Breast epithelium (tissue), 4 donors: ENCODE data around the gene PCDHGA3. TPM values are rescaled to one million over a fixed set of nuclear protein-coding genes. Genes with fewer than 3 reads are reported as not detected.

ENCODE experiments used
- DNase-seq, 2 donors: peaks; one replicate each; pipeline ENCODE4 v3.0.0-alpha.2; 2019; ENCODE audit warnings: low spot score in 2 of 2
- H3K27ac ChIP-seq, 2 donors: fragments of 200-600 bp; sonication (generic) in 1 of 2; one replicate each; pipeline ENCODE4 v1.5.1; 2016 to 2019; ENCODE audit warnings: mild to moderate bottlenecking in 1 of 2
- H3K27me3 ChIP-seq, 2 donors: fragments of 200-600 bp; sonication (generic) in 1 of 2; one replicate each; pipeline versions ENCODE4 v1.5.1 to v1.6.0; 2017 to 2019; ENCODE audit warnings: control low read depth in 1 of 2, mild to moderate bottlenecking in 1 of 2
- H3K36me3 ChIP-seq: fragments of 200-600 bp; one replicate; pipeline ENCODE4 v1.5.1; 2019
- H3K4me1 ChIP-seq, 2 donors: fragments of 200-600 bp; sonication (generic); one replicate each; pipeline ENCODE4 v1.5.1; 2016 to 2019; ENCODE audit warnings: control low read depth in 1 of 2
- H3K4me3 ChIP-seq, 3 donors: fragments of 200-600 bp; sonication (generic); 1 replicate in 2 of 3; 2 replicates in 1 of 3; pipeline ENCODE4 v1.5.1; 2016 to 2019; ENCODE audit warnings: mild to moderate bottlenecking in 3 of 3, moderate library complexity in 2 of 3
- H3K9me3 ChIP-seq, 2 donors: fragments of 200-600 bp; sonication (generic) in 1 of 2; one replicate each; pipeline ENCODE4 v1.5.1; 2016 to 2019; ENCODE audit warnings: control low read depth in 1 of 2
- POLR2A ChIP-seq: fragments of 450-650 bp; IDR thresholded peaks from one replicate; pipeline ENCODE4 v1.6.1; 2016; ENCODE audit warnings: antibody characterized with exemption, mild to moderate bottlenecking, moderate library complexity
- POLR2AphosphoS5 ChIP-seq, 3 donors: sonication (generic); formaldehyde crosslinking; IDR thresholded peaks; one replicate each; pipeline ENCODE4 v1.6.1; 2017; ENCODE audit warnings: antibody characterized with exemption in 3 of 3
- intact Hi-C: fragments of 100-400 bp; cut with DNase I; formaldehyde crosslinking; loops from one replicate; pipeline ENCODE4 v1.15.1; 2023; ENCODE audit warnings: low total_unique reads
- total RNA-seq, 3 donors: library from RNA; depleted of rRNA; stranded (reverse); fragments of >200 nt; gene quantifications; one replicate each; pipeline ENCODE4 v1.1.0, GENCODE V29; 2016
- TF ChIP-seq, protein P1 (sequence below), 3 donors: fragments of 450-650 bp; IDR thresholded peaks; one replicate each; pipeline ENCODE4 v1.5.1; 2016 to 2017; ENCODE audit warnings: antibody characterized with exemption in 3 of 3, mild to moderate bottlenecking in 3 of 3, moderate library complexity in 3 of 3

Gene PCDHGA3
- total RNA-seq, 3 donors from 2014 or later = 4.3 to 5.9 (median 5.0) TPM

DNA sequence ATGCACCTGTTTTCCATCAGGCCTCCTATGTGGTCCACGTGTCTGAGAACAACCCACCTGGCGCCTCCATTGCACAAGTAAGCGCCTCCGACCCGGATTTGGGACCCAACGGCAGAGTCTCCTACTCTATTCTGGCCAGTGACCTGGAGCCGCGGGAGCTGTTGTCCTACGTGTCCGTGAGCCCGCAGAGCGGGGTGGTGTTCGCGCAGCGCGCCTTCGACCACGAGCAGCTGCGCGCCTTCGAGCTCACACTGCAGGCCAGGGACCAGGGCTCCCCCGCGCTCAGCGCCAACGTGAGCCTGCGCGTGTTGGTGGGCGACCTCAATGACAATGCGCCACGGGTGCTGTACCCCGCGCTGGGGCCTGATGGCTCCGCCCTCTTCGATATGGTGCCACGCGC is 8.0 kb downstream of the PCDHGA3 start:
- intact Hi-C loops = no loop called here
- H3K36me3 ChIP-seq = no peaks in the 10 kb centered on the region
- peaks cover 0 to 3% of the 10 kb centered on the region in 2 donors for H3K27me3 ChIP-seq
- H3K27ac ChIP-seq = no peak overlapping the region
- H3K4me1 ChIP-seq = no peaks in the 10 kb centered on the region
- no peak for DNase-seq
- TF ChIP-seq POLR2AphosphoS5 (IDR thresholded peaks at IDR 0.05) (no peak), POLR2A (no peak)
- TF ChIP-seq, protein P1, sequence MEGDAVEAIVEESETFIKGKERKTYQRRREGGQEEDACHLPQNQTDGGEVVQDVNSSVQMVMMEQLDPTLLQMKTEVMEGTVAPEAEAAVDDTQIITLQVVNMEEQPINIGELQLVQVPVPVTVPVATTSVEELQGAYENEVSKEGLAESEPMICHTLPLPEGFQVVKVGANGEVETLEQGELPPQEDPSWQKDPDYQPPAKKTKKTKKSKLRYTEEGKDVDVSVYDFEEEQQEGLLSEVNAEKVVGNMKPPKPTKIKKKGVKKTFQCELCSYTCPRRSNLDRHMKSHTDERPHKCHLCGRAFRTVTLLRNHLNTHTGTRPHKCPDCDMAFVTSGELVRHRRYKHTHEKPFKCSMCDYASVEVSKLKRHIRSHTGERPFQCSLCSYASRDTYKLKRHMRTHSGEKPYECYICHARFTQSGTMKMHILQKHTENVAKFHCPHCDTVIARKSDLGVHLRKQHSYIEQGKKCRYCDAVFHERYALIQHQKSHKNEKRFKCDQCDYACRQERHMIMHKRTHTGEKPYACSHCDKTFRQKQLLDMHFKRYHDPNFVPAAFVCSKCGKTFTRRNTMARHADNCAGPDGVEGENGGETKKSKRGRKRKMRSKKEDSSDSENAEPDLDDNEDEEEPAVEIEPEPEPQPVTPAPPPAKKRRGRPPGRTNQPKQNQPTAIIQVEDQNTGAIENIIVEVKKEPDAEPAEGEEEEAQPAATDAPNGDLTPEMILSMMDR (IDR thresholded peaks at IDR 0.05) = no peak
- peaks cover 63 to 91% of the 10 kb centered on the region in 2 donors for H3K9me3 ChIP-seq
- peak overlapping the region in 1 of 3 donors; percentile 6 for H3K4me3 ChIP-seq

DNA sequence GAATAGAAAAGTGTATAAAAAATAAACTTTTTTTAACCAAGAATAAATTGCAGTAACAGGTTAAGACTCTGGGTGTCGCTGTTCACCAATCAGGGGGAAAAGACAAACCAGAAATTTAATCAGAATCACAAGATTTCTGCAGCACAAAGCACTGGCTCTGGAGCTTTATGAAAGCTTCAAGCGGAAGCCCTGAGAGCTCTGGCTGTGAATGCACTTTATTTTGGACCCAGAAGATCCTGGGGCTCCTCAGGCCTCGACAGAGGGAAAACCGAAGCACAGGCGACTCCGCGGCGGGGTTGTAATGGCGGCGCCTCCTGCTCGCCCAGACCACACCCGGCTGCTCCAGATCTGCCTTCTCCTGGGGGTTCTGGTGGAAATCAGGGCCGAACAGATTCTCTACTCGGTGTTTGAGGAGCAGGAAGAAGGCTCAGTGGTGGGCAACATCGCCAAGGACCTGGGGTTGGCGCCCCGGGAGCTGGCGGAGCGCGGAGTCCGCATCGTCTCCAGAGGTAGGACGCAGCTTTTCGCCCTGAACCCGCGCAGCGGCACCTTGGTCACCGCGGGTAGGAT is 11.4 kb downstream of the PCDHGA3 start, which contains the start of gene PCDHGA4:
TSS of gene PCDHGA4 (plus strand) at position 122 of the 570 bp plus-strand sequence. CDS start at position 209, 87 bp downstream.
- Histone ChIP-seq H3K4me1 (no peaks in the 10 kb centered on the region), H3K27ac (no peak within 1 kb of the TSS), H3K36me3 (no peaks in the 10 kb centered on the region), H3K27me3 (peaks cover 0 to 3% of the 10 kb centered on the region in 2 donors), H3K4me3 (peak within 1 kb of the TSS; percentile 20 to 47 (median 30)), H3K9me3 (peaks cover 74 to 96% of the 10 kb centered on the region in 2 donors)
- intact Hi-C loops = no loop called here
- TF ChIP-seq, protein P1 (IDR thresholded peaks at IDR 0.05) = peak in 1 of 3 donors; percentile 12
- TF ChIP-seq POLR2AphosphoS5 (IDR thresholded peaks at IDR 0.05) = no peak
- DNase-seq = no peak

DNA sequence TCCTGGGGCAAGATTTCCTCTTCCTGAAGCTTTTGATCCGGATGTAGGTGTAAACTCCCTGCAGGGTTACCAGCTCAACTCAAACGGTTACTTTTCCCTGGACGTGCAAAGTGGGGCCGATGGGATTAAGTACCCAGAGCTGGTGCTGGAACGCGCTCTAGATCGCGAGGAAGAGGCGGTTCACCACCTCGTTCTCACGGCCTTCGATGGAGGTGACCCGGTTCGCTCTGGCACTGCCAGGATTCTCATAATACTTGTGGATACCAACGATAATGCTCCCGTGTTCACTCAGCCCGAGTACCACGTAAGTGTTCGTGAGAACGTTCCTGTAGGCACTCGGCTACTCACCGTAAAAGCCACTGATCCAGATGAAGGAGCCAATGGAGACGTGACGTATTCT is 12.0 kb downstream of the PCDHGA3 start:
- intact Hi-C loops = no loop called here
- Histone ChIP-seq H3K27me3 (peaks cover 0 to 3% of the 10 kb centered on the region in 2 donors), H3K4me1 (no peaks in the 10 kb centered on the region), H3K36me3 (no peaks in the 10 kb centered on the region), H3K4me3 (peak overlapping the region in 1 of 3 donors; percentile 47), H3K9me3 (peaks cover 74 to 96% of the 10 kb centered on the region in 2 donors), H3K27ac (no peak overlapping the region)
- no peak for TF ChIP-seq POLR2A
- no peak for TF ChIP-seq POLR2AphosphoS5 (IDR thresholded peaks at IDR 0.05)
- TF ChIP-seq, protein P1 (IDR thresholded peaks at IDR 0.05) = no peak
- no peak for DNase-seq

DNA sequence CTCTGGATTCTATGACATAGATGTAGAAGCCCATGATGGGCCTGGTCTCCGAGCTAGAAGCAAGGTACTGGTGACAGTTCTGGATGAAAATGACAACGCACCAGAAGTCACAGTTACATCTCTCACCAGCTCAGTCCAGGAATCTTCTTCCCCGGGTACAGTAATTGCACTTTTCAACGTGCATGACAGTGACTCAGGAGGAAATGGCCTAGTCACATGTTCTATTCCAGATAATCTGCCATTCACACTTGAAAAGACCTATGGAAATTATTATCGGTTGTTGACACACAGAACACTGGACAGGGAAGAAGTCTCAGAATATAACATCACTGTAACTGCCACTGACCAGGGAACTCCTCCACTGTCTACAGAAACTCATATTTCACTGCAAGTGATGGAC is 12.5 kb downstream of the PCDHGA3 start:
- Histone ChIP-seq H3K27me3 (no peaks in the 10 kb centered on the region), H3K4me1 (no peaks in the 10 kb centered on the region), H3K27ac (no peak overlapping the region), H3K9me3 (peaks cover 74 to 96% of the 10 kb centered on the region in 2 donors), H3K4me3 (no peak overlapping the region), H3K36me3 (no peaks in the 10 kb centered on the region)
- TF ChIP-seq POLR2A (no peak), POLR2AphosphoS5 (IDR thresholded peaks at IDR 0.05) (no peak)
- TF ChIP-seq, protein P1 (IDR thresholded peaks at IDR 0.05) = no peak
- DNase-seq = no peak
- intact Hi-C loops = no loop called here

DNA sequence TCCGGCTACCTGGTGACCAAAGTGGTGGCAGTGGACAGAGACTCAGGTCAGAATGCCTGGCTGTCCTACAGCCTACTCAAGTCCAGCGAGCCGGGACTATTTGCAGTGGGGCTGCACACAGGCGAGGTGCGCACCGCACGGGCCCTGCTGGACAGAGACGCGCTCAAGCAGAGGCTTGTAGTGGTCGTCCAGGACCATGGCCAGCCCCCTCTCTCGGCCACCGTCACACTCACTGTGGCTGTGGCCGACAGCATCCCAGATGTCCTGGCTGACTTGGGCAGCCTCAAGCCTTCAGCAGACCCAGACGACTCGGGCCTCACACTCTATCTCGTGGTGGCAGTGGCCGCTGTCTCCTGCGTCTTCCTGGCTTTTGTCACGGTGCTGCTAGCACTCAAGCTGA is 13.3 kb downstream of the PCDHGA3 start:
- no peak overlapping the region for H3K27ac ChIP-seq
- H3K4me3 ChIP-seq = peak overlapping the region in 1 of 3 donors; percentile 19
- no peaks in the 10 kb centered on the region for H3K27me3 ChIP-seq
- no peak for TF ChIP-seq POLR2A
- TF ChIP-seq, protein P1 (IDR thresholded peaks at IDR 0.05) = no peak
- TF ChIP-seq POLR2AphosphoS5 (IDR thresholded peaks at IDR 0.05) = no peak
- intact Hi-C loops = no loop called here
- H3K9me3 ChIP-seq = peaks cover 74 to 96% of the 10 kb centered on the region in 2 donors
- no peak for DNase-seq
- H3K4me1 ChIP-seq = no peaks in the 10 kb centered on the region
- H3K36me3 ChIP-seq = no peaks in the 10 kb centered on the region
